ENCODE data around the gene SREBF1. TPM values are rescaled to one million over a fixed set of nuclear protein-coding genes. Genes with fewer than 3 reads are reported as not detected.

Gene SREBF1
- total RNA-seq, 1 donor from 2014 or later = 171 TPM

DNA sequence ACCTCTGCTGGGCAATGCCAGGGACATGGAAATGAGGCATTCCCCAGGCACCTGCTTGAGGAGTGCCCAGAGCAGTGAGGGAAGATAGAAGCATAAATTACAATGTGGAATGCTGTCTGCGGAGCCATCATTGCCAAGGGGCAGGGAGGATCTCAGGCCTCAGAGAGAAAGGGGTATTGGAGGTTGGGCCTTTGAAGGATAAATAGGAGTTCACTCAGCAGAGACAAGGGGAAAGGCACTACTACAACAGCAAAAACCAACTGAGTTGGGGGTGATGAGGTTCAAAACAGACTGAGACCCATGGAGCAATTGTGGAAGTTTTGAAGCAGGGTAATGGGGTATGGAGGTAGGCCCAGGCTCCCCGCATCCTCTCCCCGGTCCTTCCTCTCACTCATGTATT is 32.8 kb downstream of the SREBF1 start:
- no peak overlapping the region for H3K4me3 Mint-ChIP-seq
- H3K36me3 Mint-ChIP-seq (ENCODE audit: low read depth) = peaks cover 17% of the 10 kb centered on the region
- H3K4me1 Mint-ChIP-seq = peaks cover 4% of the 10 kb centered on the region
- H3K27me3 Mint-ChIP-seq = no peaks in the 10 kb centered on the region
- no peak for DNase-seq
- H3K9me3 Mint-ChIP-seq = no peaks in the 10 kb centered on the region
- intact Hi-C loops (cut with micrococcal nuclease) = no loop called here
- H3K27ac Mint-ChIP-seq = no peak overlapping the region

DNA sequence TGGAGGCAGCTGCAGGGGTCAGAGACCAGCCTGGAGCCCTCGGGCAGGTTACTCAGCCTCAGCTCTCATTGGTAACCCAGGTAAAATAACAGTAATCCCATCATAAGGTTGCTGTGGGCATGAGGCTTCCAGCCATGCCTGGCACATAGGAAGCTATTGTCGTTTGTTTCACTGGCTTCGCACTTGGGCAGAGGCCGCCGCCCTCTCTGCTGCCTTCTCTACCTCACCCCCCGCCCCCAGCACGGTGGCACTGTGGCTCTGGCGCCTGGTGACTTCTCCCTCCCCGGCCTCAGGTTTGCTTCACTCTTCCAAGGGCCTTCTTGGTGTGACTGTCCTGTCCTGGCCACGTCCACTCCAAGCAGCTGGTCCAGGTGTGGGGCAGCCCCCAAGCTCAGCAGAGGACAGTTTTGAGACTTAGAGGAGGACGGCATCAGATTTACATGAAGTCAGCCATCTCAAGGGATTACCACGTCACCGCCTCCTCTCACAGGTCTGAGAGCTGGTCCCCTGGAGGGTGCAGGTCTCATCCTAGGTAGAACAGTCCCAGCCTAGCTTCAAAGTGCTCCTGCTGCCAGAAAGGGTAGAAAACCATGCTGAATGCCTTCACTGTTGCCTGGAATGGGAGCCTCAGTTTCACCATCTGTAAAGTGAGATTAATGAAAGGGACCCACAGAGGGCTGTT is 34.8 kb downstream of the SREBF1 start:
- Mint-ChIP-seq H3K4me1 (peaks cover 2% of the 10 kb centered on the region), H3K4me3 (no peak overlapping the region), H3K9me3 (no peaks in the 10 kb centered on the region), H3K27ac (no peak overlapping the region), H3K27me3 (no peaks in the 10 kb centered on the region), H3K36me3 (ENCODE audit: low read depth) (peaks cover 17% of the 10 kb centered on the region)
- intact Hi-C loops (cut with micrococcal nuclease) = no loop called here
- no peak for DNase-seq

DNA sequence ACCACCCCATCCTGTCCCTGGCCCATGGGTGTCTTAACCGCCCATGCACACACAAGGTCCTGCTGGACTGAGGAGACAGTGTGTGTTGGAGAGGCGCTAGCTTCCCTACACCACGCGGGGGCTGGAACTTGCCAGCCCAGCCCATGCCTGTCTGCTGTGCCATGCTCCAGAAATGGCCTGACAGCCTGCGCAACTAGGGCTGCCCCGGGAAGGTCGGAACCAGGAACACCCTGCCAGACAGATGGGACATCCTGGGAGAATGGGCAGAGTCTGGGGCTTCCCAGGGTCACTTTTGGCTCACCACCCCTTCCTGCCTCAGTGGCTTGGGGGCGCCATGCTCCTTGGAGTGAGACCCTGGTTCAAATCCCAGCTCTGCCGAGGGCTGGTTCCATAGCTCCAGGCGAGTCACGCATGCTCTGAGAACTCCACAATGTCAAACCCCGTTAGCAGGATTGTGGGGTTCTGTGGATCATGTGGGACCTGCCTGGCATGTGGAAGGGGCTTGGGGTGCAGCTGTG is 36.2 kb downstream of the SREBF1 start:
- H3K27me3 Mint-ChIP-seq = no peaks in the 10 kb centered on the region
- H3K4me1 Mint-ChIP-seq = no peaks in the 10 kb centered on the region
- peaks cover 13% of the 10 kb centered on the region for H3K36me3 Mint-ChIP-seq (ENCODE audit: low read depth)
- H3K27ac Mint-ChIP-seq = no peak overlapping the region
- no peak for DNase-seq
- intact Hi-C loops (cut with micrococcal nuclease) = no loop called here
- no peaks in the 10 kb centered on the region for H3K9me3 Mint-ChIP-seq
- no peak overlapping the region for H3K4me3 Mint-ChIP-seq

DNA sequence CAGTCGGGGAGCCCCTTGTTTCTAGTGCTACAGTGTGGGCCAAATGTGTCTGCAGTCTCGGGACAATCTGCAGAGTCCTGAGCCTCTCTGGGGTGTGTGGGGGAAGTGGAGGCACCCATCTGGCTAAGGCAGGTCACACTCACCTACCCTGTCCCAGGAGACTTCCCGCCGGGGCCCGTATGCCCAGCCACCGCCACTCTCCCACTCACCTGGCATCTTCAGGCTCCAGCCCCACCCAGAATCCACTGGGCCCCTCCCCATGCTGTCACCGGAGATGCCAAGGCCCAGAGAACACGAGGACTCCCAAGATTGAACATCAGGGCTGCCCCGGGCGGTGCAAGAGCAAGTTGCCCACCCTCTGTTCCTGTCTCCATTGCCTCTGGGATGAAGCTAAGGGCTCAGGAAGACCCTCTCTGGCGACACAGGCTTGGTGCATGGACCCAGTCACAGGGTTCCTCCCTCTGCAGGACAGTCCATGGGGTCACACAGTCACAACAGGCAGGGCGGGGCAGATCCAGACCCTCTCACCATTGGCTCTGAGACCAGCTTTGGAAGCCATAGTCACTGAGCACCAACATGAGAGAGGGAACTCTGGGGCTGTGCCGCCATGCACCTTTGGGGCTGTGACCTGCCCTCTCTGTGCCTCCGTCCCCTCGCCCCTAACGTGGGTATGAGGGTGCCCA is 38.1 kb downstream of the SREBF1 start:
- no peaks in the 10 kb centered on the region for H3K27me3 Mint-ChIP-seq
- H3K36me3 Mint-ChIP-seq (ENCODE audit: low read depth) = peaks cover 7% of the 10 kb centered on the region
- no peak for DNase-seq
- H3K4me1 Mint-ChIP-seq = peaks cover 3% of the 10 kb centered on the region
- H3K27ac Mint-ChIP-seq = no peak overlapping the region
- intact Hi-C loops (cut with micrococcal nuclease) = loop anchor here (10.0 kb wide), 1 partner anchor 114 kb away; the partner anchor contains the start of gene RAI1
- H3K9me3 Mint-ChIP-seq = no peaks in the 10 kb centered on the region
- H3K4me3 Mint-ChIP-seq = no peak overlapping the region

DNA sequence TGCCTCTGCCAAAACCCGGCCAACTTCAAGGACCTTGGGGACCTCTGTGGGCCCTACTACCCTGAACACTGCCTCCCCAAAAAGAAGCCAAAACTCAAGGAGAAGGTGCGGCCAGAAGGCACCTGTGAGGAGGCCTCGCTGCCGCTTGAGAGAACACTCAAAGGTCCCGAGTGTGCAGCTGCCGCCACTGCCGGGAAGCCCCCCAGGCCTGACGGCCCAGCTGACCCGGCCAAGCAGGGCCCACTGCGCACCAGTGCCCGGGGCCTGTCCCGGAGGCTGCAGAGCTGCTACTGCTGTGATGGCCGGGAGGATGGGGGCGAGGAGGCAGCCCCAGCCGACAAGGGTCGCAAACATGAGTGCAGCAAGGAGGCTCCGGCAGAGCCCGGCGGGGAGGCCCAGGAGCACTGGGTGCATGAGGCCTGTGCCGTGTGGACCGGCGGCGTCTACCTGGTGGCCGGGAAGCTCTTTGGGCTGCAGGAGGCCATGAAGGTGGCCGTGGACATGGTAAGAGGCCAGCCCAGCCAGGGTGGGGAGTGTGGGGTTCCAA is 38.7 kb downstream of the SREBF1 start:
- H3K4me3 Mint-ChIP-seq = no peak overlapping the region
- intact Hi-C loops (cut with micrococcal nuclease) = loop anchor here (10.0 kb wide), 1 partner anchor 113 kb away; the partner anchor contains the start of gene RAI1
- no peaks in the 10 kb centered on the region for H3K27me3 Mint-ChIP-seq
- no peaks in the 10 kb centered on the region for H3K9me3 Mint-ChIP-seq
- peaks cover 10% of the 10 kb centered on the region for H3K36me3 Mint-ChIP-seq (ENCODE audit: low read depth)
- no peak overlapping the region for H3K27ac Mint-ChIP-seq
- peaks cover 8% of the 10 kb centered on the region for H3K4me1 Mint-ChIP-seq
- DNase-seq = no peak

DNA sequence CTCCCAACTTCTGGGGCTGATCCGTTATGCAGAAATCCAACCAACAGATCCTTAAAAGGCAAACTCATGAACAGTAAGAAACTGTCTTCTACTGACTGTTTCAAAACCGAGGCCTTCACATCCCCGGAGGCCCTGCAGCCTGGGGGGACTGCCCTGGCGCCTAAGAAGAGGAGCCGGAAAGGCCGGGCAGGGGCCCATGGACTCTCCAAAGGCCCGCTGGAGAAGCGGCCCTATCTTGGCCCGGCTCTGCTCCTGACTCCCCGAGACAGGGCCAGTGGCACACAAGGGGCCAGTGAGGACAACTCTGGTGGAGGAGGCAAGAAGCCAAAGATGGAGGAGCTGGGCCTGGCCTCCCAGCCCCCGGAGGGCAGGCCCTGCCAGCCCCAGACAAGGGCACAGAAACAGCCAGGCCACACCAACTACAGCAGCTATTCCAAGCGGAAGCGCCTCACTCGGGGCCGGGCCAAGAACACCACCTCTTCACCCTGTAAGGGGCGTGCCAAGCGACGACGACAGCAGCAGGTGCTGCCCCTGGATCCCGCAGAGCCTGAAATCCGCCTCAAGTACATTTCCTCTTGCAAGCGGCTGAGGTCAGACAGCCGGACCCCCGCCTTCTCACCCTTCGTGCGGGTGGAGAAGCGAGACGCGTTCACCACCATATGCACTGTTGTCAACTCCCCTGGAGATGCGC is 39.5 kb downstream of the SREBF1 start:
- no peak for DNase-seq
- Mint-ChIP-seq H3K27ac (no peak overlapping the region), H3K36me3 (ENCODE audit: low read depth) (peaks cover 10% of the 10 kb centered on the region), H3K27me3 (no peaks in the 10 kb centered on the region), H3K4me3 (no peak overlapping the region), H3K4me1 (peaks cover 12% of the 10 kb centered on the region), H3K9me3 (no peaks in the 10 kb centered on the region)
- intact Hi-C loops (cut with micrococcal nuclease) = loop anchor here (10.0 kb wide), 1 partner anchor 112 kb away; the partner anchor contains the start of gene RAI1

DNA sequence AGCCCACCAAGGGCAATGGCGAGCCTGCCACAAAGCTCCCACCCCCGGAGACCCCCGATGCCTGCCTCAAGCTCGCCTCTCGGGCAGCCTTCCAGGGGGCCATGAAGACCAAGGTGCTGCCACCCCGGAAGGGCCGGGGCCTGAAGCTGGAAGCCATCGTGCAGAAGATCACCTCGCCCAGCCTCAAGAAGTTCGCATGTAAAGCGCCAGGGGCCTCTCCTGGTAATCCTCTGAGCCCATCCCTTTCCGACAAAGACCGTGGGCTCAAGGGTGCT is 40.1 kb downstream of the SREBF1 start:
- H3K9me3 Mint-ChIP-seq = no peaks in the 10 kb centered on the region
- no peak overlapping the region for H3K4me3 Mint-ChIP-seq
- no peaks in the 10 kb centered on the region for H3K27me3 Mint-ChIP-seq
- H3K36me3 Mint-ChIP-seq (ENCODE audit: low read depth) = peaks cover 10% of the 10 kb centered on the region
- H3K27ac Mint-ChIP-seq = no peak overlapping the region
- intact Hi-C loops (cut with micrococcal nuclease) = loop anchor here (10.0 kb wide), 1 partner anchor 112 kb away; the partner anchor contains the start of gene RAI1
- no peak for DNase-seq
- peaks cover 17% of the 10 kb centered on the region for H3K4me1 Mint-ChIP-seq

DNA sequence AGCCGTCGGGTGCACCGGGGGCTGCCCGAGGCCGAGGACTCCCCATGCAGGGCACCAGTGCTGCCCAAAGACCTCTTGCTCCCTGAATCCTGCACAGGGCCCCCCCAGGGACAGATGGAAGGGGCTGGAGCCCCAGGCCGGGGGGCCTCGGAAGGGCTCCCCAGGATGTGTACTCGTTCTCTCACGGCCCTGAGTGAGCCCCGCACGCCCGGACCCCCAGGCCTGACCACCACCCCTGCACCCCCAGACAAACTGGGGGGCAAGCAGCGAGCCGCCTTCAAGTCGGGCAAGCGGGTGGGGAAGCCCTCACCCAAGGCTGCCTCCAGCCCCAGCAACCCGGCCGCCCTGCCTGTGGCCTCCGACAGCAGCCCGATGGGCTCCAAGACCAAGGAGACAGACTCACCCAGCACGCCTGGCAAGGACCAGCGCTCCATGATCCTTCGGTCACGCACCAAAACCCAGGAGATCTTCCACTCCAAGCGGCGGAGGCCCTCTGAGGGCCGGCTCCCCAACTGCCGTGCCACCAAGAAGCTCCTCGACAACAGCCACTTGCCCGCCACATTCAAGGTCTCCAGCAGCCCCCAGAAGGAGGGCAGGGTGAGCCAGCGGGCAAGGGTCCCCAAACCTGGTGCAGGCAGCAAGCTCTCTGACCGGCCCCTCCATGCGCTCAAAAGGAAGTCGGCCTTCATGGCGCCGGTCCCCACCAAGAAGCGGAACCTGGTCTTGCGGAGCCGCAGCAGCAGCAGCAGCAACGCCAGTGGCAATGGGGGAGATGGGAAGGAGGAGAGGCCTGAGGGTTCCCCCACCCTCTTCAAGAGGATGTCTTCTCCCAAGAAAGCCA is 40.6 kb downstream of the SREBF1 start:
- DNase-seq = no peak
- Mint-ChIP-seq H3K9me3 (no peaks in the 10 kb centered on the region), H3K4me1 (peaks cover 17% of the 10 kb centered on the region), H3K36me3 (ENCODE audit: low read depth) (peaks cover 10% of the 10 kb centered on the region), H3K4me3 (no peak overlapping the region), H3K27me3 (no peaks in the 10 kb centered on the region), H3K27ac (no peak overlapping the region)
- intact Hi-C loops (cut with micrococcal nuclease) = loop anchor here (10.0 kb wide), 1 partner anchor 111 kb away; the partner anchor contains the start of gene RAI1

DNA sequence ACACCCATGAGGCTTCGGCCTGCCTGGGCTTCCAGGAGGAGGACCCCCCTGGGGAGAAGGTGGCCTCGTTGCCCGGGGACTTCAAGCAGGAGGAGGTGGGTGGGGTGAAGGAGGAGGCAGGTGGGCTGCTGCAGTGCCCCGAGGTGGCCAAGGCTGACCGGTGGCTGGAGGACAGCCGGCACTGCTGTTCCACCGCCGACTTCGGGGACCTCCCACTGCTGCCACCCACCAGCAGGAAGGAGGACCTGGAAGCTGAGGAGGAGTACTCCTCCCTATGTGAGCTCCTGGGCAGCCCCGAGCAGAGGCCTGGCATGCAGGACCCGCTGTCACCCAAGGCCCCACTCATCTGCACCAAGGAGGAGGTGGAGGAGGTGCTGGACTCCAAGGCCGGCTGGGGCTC is 41.5 kb downstream of the SREBF1 start:
- peaks cover 10% of the 10 kb centered on the region for H3K36me3 Mint-ChIP-seq (ENCODE audit: low read depth)
- intact Hi-C loops (cut with micrococcal nuclease) = loop anchor here (10.0 kb wide), 1 partner anchor 110 kb away; the partner anchor contains the start of gene RAI1
- no peaks in the 10 kb centered on the region for H3K9me3 Mint-ChIP-seq
- H3K27me3 Mint-ChIP-seq = no peaks in the 10 kb centered on the region
- peaks cover 17% of the 10 kb centered on the region for H3K4me1 Mint-ChIP-seq
- H3K27ac Mint-ChIP-seq = no peak overlapping the region
- no peak overlapping the region for H3K4me3 Mint-ChIP-seq
- DNase-seq = no peak

DNA sequence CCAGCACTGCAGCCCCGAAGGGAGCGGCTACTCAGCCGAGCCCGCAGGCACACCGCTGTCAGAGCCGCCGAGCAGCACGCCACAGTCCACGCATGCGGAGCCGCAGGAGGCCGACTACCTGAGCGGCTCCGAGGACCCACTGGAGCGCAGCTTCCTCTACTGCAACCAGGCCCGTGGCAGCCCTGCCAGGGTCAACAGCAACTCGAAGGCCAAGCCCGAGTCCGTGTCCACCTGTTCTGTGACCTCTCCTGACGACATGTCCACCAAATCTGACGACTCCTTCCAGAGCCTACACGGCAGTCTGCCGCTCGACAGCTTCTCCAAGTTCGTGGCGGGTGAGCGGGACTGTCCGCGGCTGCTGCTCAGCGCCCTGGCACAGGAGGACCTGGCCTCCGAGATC is 42.4 kb downstream of the SREBF1 start:
- intact Hi-C loops (cut with micrococcal nuclease) = loop anchor here (10.0 kb wide), 1 partner anchor 110 kb away; the partner anchor contains the start of gene RAI1
- Mint-ChIP-seq H3K4me1 (peaks cover 17% of the 10 kb centered on the region), H3K4me3 (no peak overlapping the region), H3K27ac (no peak overlapping the region), H3K36me3 (ENCODE audit: low read depth) (peaks cover 10% of the 10 kb centered on the region), H3K27me3 (no peaks in the 10 kb centered on the region), H3K9me3 (no peaks in the 10 kb centered on the region)
- DNase-seq = no peak

DNA sequence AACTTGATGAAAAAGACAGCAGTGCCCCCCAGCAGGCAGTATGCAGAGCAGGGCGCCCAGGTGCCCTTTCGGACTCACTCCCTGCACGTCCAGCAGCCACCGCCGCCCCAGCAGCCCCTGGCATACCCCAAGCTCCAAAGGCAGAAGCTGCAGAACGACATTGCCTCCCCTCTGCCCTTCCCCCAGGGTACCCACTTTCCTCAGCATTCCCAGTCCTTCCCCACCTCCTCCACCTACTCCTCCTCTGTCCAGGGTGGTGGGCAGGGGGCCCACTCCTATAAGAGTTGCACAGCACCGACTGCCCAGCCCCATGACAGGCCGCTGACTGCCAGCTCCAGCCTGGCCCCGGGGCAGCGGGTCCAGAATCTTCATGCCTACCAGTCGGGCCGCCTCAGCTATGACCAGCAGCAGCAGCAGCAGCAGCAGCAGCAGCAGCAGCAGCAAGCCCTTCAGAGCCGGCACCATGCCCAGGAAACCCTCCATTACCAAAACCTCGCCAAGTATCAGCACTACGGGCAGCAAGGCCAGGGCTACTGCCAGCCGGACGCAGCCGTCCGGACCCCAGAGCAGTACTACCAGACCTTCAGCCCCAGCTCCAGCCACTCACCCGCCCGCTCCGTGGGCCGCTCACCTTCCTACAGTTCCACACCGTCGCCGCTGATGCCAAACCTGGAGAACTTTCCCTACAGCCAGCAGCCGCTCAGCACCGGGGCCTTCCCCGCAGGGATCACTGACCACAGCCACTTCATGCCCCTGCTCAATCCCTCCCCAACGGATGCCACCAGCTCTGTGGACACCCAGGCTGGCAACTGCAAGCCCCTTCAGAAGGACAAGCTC is 43.2 kb downstream of the SREBF1 start:
- no peaks in the 10 kb centered on the region for H3K27me3 Mint-ChIP-seq
- H3K9me3 Mint-ChIP-seq = no peaks in the 10 kb centered on the region
- intact Hi-C loops (cut with micrococcal nuclease) = loop anchor here (2.0 to 10.0 kb wide), 3 partner anchors 31 to 109 kb away; partner anchors contain the start of gene RAI1
- DNase-seq = no peak
- H3K4me1 Mint-ChIP-seq = peaks cover 17% of the 10 kb centered on the region
- peak overlapping the region; percentile 75 for H3K4me3 Mint-ChIP-seq
- H3K36me3 Mint-ChIP-seq (ENCODE audit: low read depth) = peaks cover 10% of the 10 kb centered on the region
- H3K27ac Mint-ChIP-seq = peak overlapping the region; percentile 57

DNA sequence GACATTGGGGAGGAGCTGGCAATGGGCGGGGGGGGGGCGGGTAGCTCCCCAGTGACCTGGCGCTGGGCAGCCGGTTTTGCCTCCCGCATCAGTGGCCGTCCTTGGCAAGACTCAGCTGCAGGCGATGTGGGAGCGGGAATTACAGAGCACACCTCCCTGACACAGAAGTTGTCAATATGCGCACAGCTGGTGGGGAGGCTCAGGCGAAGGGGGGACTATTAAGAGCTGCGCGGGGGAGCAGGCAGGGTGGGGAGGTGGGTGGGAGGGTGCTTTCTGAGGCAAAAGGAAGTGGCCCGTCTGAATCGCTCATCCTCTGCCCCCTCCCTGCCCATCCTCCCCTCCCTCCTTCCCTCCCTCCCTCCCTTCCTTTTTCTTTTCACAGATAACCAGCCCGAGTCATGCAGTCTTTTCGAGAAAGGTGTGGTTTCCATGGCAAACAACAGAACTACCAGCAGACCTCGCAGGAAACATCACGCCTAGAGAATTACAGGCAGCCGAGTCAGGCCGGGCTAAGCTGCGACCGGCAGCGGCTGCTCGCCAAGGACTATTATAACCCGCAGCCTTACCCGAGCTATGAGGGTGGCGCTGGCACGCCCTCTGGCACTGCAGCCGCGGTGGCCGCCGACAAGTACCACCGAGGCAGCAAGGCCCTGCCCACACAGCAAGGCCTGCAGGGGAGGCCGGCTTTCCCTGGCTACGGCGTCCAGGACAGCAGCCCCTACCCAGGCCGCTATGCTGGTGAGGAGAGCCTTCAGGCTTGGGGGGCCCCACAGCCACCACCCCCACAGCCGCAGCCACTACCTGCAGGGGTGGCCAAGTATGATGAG is 44.0 kb downstream of the SREBF1 start:
- Mint-ChIP-seq H3K4me3 (peak overlapping the region; percentile 58), H3K36me3 (ENCODE audit: low read depth) (peaks cover 9% of the 10 kb centered on the region), H3K27me3 (no peaks in the 10 kb centered on the region), H3K9me3 (no peaks in the 10 kb centered on the region), H3K4me1 (peaks cover 17% of the 10 kb centered on the region), H3K27ac (peak overlapping the region; percentile 74)
- DNase-seq = peak; percentile 92
- intact Hi-C loops (cut with micrococcal nuclease) = loop anchor here (2.0 to 10.0 kb wide), 3 partner anchors 32 to 108 kb away; partner anchors contain the start of gene RAI1
